ENCODE measurements around the gene PRKG1. TPM values are rescaled to one million over a fixed set of nuclear protein-coding genes. Genes with fewer than 3 reads are reported as not detected.

The PRKG1 gene
- total RNA-seq, 4 donors from 2014 or later = 17.1 to 36.4 (median 25.8) TPM

DNA sequence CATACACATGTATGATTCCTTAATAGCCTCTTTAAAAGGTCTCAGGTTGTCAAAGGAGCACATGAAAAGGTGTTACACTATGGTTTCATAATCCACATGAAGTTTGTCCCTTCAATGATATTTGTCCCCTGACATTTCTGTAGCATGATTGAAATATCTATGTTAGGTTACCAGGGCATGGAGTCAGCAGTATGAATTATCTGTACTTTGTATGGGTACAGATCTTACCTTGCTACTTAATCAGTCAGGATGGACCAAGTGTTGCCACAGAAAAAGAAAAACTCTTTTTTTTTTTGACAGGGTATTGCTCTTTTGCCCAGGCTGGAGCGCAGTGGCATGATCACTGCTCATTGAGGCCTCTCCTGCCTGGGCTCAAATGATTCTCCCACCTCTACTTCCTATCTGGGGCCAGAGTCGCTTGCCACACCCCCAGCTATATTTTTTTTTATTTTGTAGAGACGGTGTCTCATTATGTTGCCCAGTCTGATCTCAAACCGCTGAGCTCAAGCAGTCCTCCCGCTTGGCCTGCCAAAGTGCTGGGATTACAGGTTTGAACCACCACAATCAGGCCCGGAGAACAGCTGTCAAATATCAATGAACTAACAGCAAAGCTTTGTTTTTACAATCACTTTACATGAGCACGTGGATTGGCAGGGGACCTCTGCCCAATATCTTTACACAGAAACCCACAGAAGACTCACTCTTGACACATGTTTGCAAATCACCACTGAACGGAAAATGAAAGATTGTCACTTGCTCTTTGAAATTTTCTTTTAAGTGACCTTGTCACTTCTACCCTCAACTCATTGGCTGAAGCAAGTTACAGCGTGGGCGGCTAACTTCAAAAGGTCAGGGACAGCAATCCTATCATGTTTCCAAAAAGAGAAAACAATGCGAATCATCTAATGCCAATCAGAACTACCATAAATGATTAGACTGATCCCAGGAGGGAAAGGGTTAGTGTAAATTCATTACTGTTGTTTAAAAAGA is 140.2 kb downstream of the PRKG1 start:
- TF ChIP-seq, protein P1, sequence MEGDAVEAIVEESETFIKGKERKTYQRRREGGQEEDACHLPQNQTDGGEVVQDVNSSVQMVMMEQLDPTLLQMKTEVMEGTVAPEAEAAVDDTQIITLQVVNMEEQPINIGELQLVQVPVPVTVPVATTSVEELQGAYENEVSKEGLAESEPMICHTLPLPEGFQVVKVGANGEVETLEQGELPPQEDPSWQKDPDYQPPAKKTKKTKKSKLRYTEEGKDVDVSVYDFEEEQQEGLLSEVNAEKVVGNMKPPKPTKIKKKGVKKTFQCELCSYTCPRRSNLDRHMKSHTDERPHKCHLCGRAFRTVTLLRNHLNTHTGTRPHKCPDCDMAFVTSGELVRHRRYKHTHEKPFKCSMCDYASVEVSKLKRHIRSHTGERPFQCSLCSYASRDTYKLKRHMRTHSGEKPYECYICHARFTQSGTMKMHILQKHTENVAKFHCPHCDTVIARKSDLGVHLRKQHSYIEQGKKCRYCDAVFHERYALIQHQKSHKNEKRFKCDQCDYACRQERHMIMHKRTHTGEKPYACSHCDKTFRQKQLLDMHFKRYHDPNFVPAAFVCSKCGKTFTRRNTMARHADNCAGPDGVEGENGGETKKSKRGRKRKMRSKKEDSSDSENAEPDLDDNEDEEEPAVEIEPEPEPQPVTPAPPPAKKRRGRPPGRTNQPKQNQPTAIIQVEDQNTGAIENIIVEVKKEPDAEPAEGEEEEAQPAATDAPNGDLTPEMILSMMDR (IDR thresholded peaks at IDR 0.05) = no peak
- DNase-seq (ENCODE audit: low spot score) (no peak), ATAC-seq (ENCODE audit: low FRiP score) (no peak)

DNA sequence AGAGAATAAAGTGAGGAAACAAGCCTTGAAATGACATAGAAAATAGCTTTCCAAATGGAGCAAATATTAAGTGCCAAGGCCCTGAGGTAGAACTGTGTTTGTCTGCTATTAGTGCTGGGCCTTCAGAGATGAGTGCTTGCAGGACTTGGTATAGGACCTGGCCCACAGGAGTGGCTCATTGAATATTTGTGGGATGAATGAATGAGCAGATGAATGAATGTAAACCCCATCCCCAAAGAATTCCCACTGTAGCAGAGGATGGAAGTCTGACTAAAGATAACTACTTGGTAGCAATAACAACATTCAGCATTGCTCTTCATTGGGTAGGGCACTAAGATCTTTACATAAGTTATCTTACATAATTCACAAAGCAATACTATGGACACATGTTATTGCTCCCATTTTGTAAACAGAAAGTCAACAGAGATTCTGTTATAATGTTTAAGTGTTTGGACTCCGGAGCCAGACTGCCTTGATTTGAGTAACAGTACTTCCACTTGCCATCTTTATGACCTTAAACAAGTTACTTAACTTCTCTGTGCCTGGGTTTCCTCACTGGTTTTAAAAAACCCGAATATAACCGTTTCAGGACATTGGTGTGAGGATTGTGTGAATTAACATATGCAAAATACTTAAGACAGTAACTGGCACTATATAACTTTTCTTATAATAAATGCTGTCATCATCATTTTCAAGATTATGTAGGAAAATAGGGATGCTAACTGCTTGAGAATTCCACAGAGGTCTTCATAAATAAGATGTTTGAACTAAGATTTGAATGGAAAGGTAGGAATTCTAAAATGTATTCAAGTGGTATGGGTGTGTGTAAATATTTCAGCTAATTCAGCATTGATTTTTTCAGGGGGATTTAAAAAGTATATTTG is 141.9 kb downstream of the PRKG1 start:
- TF ChIP-seq, protein P1 (IDR thresholded peaks at IDR 0.05) = no peak

DNA sequence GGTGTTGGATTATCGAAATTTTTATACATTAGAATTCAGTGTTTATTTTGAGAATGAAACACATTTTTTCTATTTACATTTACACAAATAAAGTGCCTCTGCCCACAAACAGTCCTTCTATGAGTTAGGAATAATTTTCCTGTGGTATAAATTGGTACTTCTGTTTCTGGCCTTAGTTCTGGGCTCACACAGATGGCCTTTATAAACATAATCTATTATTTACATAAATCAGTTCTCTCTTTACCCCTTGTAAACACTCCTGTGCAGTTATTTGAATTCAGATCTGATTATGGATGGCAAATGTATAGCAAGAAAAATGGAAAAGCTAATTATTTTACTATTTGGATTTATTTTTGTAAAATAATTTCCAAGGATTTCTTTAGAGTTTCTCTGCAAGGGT is 143.2 kb downstream of the PRKG1 start:
- DNase-seq (ENCODE audit: low spot score) = no peak
- TF ChIP-seq, protein P1 (IDR thresholded peaks at IDR 0.05) = no peak
- ATAC-seq (ENCODE audit: low FRiP score) = no peak

More for the DNA sequence above, 141.9 kb downstream of the PRKG1 start:
- DNase-seq (ENCODE audit: low spot score) = no peak
- no peak for ATAC-seq (ENCODE audit: low FRiP score)

DNA sequence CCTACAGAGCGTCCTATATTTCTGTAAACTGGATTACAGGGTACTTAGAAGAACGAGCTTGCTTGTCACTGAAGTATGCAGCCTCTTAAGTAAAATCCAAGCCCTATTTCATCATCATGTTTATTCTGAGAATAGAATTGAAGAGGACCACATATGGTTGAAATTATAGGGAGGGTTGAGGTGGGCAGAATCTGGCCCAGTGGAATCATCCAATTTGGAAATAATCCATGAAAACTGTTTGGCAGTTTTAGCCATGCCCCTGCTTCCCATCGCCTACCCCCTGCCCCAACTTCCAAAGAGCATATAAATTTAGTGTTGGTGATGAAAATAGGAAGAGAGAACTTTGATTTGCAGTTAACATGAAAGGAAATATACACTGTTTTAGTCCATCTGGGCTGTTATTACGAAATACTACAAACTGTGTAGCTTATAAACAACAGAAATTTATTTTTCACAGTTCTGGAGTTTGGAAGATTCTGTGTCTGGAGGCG is 150.4 kb downstream of the PRKG1 start:
- DNase-seq (ENCODE audit: low spot score) = no peak
- ATAC-seq (ENCODE audit: low FRiP score) = no peak
- TF ChIP-seq, protein P1 (IDR thresholded peaks at IDR 0.05) = no peak

DNA sequence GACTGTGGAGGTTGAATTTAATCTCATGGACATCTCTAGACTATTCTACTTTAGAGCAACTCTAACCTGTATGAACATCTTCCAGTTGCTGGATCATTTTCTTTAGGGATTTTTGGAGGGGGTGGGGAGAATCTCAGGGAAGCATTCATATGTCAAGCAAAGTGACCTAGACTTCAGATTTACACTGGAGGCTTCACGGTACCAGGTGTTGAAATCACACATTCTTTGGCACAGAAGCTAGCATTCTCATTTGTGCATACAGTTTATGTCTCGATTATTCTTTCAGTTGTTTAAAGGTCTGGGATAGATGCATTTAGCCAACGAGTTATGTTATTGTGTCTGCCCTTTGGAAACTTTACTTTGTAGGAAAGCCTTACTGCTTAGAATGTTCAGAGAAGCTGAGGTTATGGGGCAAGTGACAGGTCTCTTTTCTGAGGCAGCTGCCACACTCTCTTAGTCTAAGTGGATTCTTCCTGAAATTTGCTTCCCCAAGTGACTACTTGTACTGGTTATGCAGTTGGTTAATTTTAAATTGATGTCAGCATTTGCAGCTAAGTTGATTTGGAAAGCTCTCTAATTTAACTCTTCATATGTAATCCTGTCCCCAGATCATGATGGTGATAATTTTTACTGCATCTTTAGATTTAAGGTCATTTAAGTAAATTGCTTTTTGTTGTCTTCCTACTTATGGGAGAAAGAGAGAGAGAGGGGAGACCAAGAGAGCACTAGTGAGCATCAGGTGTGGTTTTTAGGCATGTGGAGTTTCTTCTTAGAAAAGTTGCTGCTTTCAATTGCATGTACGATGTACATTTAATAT is 153.8 kb downstream of the PRKG1 start:
- TF ChIP-seq, protein P1 (IDR thresholded peaks at IDR 0.05) = no peak
- DNase-seq (ENCODE audit: low spot score) (no peak), ATAC-seq (ENCODE audit: low FRiP score) (no peak)

DNA sequence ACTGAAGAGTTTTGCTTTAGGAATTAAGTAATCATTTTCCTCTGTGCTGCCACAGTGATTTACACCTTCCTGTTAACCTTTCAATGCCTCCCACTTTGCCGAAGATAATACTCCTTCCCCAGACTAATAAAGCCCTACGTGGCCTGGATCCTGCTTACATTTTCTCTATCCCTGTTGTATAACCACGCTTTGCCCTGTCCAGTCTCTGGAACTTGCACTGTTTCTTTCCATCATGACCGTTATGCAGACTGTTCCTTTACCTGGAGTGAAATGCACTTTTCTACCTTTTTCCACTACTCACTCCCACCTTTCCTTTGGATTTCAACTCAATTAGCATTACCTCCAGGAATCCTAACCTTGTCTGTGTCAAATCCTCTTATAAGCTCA is 154.4 kb downstream of the PRKG1 start:
- no peak for DNase-seq (ENCODE audit: low spot score)
- no peak for ATAC-seq (ENCODE audit: low FRiP score)
- TF ChIP-seq, protein P1 (IDR thresholded peaks at IDR 0.05) = no peak

All from omental fat pad (tissue), 4 donors.